ENCODE measurements around the gene HCN2.

Gene HCN2

DNA sequence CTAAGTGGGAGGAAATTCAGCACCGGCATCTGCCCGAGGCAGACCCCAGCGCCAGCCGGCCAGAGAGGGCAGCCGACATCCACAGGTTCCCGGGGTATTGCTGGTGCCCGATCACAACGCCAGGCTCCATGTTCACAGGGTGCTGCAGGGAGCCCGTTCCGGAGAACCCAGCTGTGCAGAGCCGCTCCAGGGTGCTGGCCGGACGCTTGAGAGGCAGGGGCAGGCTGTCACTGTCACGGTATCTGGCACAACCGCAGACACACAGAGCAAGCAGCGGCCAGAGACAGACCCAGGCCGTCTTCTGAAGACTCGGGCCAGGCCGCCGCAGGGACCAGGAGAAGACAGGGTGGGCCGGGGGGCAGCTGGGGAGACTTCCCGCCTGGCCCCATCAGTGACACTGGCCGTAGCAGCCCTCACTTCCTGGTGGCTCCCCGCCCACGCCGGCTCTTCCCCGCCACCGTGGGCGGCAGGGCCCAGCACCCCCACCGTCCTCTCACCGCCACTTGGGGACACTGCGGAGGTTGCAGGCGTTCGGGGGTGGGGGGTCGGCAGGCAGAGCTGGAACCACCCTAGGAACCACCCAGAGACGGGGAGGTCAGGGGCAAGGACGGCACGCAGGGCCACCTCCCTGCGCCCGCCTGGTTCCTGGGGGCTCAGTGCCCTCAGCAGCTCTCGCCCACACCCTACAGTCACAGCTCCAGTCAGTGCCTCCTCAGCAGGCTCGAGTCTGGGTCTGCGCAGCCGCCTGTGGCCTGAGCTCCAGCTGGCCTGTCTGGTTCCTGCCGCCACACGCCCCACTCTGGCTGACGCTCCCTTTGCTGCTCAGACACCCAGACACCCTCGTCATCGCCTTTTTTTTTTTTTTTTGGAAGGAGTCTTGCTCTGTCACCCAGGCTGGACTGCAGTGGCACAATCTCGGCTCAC, 69.5 kb downstream of the HCN2 start:
- DNase-seq: no peak

GRCh38 chr19:660793-661426, 71.2 kb downstream of the HCN2 start:
- no peak for DNase-seq

DNA sequence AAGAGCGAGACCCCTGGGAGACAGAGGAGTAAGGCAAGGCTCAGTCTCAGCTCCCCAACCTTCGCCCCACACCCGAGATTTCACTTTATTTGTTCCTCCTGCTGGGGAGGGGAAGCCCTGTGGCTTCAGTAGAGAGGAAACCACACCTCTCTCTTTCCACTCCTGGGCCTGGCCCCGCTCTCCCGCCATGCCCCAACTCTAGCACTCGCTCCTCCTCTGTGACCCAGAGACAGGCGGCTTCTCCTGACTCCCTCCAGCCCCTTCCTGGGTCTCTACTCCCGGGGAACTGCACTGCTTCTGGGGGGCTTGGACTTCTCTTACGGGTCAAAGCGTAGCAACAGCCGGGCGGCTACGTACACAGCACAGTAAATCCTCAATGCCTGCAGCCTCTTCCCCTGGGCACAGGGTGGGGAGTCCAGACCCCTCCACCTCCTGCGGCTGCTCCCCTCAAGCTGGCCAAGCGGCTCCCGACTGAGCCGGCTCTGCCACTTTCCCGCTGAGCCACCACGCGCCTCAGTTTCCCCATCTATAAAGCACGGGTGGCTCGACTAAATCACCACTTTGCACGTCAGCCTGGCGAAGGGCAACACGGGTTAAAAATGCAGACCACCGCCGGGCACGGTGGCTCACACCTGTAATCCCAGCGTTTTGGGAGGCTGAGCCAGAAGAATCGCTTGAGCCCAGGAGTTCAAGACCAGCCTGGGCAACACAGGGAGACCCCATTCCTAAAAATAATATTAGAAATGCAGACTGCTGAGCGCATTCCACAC, 71.9 kb downstream of the HCN2 start:
- no peak for DNase-seq

GRCh38 chr19:662207-662961, 72.7 kb downstream of the HCN2 start:
- DNase-seq: peak; percentile 25

- DNase-seq: peak; percentile 89
Observed at GRCh38 chr19:662962-663681, 73.4 kb downstream of the HCN2 start, which contains the start of gene RNF126. RNF126 (minus strand) TSS chr19:663214; CDS start chr19:663121, 93 bp downstream.

GRCh38 chr19:663682-664117, 74.0 kb downstream of the HCN2 start:
- DNase-seq: no peak

DNA sequence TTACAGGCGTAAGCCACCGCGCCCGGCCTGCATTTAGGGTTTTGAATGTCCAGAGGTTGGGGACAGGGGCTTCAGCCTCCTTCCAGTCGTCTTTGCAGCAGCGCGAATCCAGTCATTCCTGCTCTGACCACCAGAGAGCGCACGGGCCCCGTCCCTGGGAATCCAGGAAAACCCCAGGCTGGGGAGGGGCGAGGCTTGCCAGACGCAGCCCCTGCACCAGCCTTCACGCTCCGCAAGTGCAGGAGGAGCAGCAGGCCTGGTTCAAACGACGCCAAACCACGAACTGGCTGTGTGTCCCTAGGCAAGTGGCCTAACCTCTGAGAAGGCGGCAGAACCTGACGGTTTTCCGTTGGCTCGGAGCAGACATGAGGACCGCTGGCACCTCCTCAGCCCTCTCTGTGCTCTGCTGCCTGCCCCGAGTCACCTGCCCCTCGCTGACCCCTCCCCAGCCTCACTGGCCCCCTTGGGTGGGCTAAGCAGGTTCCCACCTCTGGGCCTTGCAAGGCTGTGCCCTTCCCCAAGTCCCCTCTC, 75.3 kb downstream of the HCN2 start:
- DNase-seq: peak; percentile 63

Data from GDM1 (cell line).